Kidney epithelial cell (primary cell): ENCODE data around the gene GPD1. TPM values are rescaled to one million over a fixed set of nuclear protein-coding genes. Genes with fewer than 3 reads are reported as not detected.

Experiments used
- DNase-seq: peaks from one replicate; pipeline ENCODE4 v3.0.0-alpha.2; 2010; ENCODE audit warnings: low read depth
- H3K27me3 ChIP-seq: 2 replicates; pipeline ENCODE4 v1.6.0; 2011; ENCODE audit warnings: low read length; ENCODE audit not compliant: control insufficient read depth, insufficient read depth
- H3K36me3 ChIP-seq: 2 replicates; pipeline ENCODE4 v1.5.1; 2011; ENCODE audit warnings: low read length; ENCODE audit not compliant: control insufficient read depth, insufficient read depth
- H3K4me3 ChIP-seq: 2 replicates; pipeline ENCODE4 v1.5.1; 2011; ENCODE audit warnings: low read depth, mild to moderate bottlenecking, control low read depth, low read length
- CTCF ChIP-seq: IDR thresholded peaks from 2 replicates; pipeline ENCODE4 v1.5.1; 2011; ENCODE audit warnings: mild to moderate bottlenecking, moderate library complexity, low read length, control low read depth, inconsistent platforms; ENCODE audit not compliant: insufficient read depth, poor library complexity, severe bottlenecking
- total RNA-seq: library from RNA; depleted of rRNA; stranded (reverse); fragments of >200 nt; gene quantifications from 2 replicates; pipeline ENCODE4 v1.2.3, GENCODE V29; 2015

GPD1 gene
- total RNA-seq, 1 donor from 2014 or later: 0.04 TPM

GRCh38 chr12:50102646-50103309, 1.0 kb upstream of the GPD1 start:
- Histone ChIP-seq H3K4me3 (no peak overlapping the region), H3K36me3 (peaks cover 3% of the 10 kb centered on the region), H3K27me3 (peaks cover 3% of the 10 kb centered on the region)
- no peak for TF ChIP-seq CTCF
- DNase-seq: no peak

- no peak for TF ChIP-seq CTCF
- peaks cover 3% of the 10 kb centered on the region for H3K27me3 ChIP-seq
- DNase-seq: no peak
- H3K4me3 ChIP-seq: no peak overlapping the region
- H3K36me3 ChIP-seq: no peaks in the 10 kb centered on the region
Observed at GRCh38 chr12:50103351-50103750, 457 bp upstream of the GPD1 start.

GRCh38 chr12:50104417-50105366, 884 bp downstream of the GPD1 start:
- no peak for DNase-seq
- no peak for TF ChIP-seq CTCF
- H3K4me3 ChIP-seq: no peak overlapping the region

GRCh38 chr12:50105913-50106450, 2.2 kb downstream of the GPD1 start:
- peaks cover 3% of the 10 kb centered on the region for H3K27me3 ChIP-seq
- H3K4me3 ChIP-seq: no peak overlapping the region
- TF ChIP-seq CTCF: no peak
- no peak for DNase-seq
- no peaks in the 10 kb centered on the region for H3K36me3 ChIP-seq

More at GRCh38 chr12:50104417-50105366, 884 bp downstream of the GPD1 start:
- no peaks in the 10 kb centered on the region for H3K36me3 ChIP-seq
- H3K27me3 ChIP-seq: peaks cover 3% of the 10 kb centered on the region

- no peak for TF ChIP-seq CTCF
- no peak for DNase-seq
- H3K36me3 ChIP-seq: no peaks in the 10 kb centered on the region
- H3K4me3 ChIP-seq: no peak overlapping the region
- peaks cover 3% of the 10 kb centered on the region for H3K27me3 ChIP-seq
Observed at GRCh38 chr12:50106907-50107306, 3.1 kb downstream of the GPD1 start.
